HG03097 (cell line): ENCODE results near the gene DOCK1.

Experiments
- ATAC-seq: cut with Tn5 transposase; IDR thresholded peaks from one replicate; pipeline ENCODE4 v1.9.1; 2021; ENCODE audit not compliant: unreplicated experiment, low FRiP score

The DOCK1 gene

DNA sequence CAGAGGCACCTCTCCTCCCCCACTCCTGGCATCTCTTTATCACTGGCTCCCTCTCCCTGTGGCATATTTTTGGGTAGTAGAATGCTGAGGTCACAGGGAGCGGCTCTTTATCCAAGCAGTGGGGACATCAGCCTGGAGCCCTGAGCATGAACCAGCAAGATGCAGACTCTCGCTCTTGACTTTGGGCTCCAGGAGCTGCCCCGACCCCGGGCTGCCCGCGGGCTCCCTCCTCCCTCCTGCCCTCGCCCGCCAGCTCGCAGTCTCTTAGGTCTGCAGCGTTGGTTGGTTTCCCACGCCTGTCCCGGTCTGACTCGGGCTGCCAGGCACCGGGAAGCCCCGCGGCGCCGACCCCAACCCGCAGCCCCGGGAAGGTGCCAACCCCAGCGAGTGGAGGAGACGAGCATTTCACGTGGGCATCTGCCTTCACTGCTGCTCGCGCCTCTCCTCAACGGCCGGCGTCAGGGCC lies 289.8 kb downstream of the DOCK1 start:
- no peak for ATAC-seq

- no peak for ATAC-seq
Measured at GRCh38 chr10:127195571-127196281, 290.5 kb downstream of the DOCK1 start.

DNA sequence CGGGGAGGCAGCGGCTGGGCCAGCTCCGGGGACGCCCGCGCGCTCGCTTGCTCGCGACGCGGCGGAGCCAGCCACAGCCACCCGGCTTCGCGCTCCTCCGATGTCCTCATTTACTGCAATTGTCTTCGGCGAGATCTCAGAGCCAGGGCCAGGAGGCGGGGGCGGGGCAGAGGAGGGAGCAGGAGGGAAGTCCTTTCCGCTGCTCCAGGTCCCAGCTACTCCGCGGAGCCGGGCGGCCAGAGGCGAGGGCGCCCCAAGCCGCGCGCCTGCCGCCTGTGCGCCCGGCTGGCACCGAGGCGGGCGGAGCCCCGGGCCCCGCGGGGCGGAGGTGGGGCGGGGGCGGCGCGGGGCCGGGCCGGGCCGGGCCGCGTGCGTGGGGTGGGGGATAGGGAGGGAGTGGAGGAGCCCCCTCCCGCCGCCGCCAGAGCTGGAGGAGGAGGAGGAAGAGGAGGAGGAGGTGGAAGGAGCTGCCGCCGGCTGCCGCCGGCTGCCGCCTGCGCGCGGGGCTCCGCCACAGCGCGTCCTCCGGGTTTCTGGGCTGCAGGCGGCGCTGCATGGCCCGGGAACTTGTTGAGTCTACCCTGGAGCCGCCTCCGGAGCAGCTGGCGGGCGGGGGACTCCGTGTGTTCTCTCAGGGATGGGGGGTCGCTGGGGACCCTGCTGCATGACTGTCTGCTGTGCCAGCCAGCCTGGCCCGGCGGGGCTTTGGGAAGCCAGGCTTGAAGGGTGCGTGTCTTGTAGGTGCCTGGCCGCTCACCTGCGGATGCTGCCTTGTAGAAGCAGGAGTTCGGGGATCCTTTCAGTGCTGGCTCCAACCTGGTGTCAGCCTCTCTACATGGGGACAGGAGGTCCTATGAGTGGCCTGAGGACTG lies 291.3 kb downstream of the DOCK1 start, which contains the start of gene INSYN2A:
Gene INSYN2A (minus strand): TSS at position 310 of the 872 bp plus-strand sequence. CDS start 20,196 bp downstream, outside the sequence.
- ATAC-seq = no peak

GRCh38 chr10:127197154-127197432 lies 291.9 kb downstream of the DOCK1 start:
- ATAC-seq = no peak

DNA sequence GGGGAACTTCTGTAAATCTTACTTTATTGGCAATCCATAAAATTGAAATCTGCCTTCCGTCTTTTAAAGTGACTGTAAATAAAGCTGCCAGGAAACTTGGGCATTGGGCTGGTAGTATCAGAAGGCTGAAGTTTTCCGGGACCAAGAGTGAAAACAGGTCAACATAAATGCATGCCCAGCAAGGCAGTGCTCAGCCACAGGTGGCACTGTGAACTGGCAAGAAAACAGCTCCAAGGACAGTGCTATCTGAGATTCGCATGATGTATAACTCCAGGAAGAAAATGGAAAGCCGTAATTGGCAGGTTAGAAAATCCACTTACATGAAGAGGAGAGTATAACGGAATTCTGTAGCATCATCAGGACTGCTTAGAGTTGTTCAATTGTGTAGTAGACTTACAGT lies 293.1 kb downstream of the DOCK1 start:
- ATAC-seq = no peak

GRCh38 chr10:127198721-127199120 lies 293.5 kb downstream of the DOCK1 start:
- no peak for ATAC-seq

DNA sequence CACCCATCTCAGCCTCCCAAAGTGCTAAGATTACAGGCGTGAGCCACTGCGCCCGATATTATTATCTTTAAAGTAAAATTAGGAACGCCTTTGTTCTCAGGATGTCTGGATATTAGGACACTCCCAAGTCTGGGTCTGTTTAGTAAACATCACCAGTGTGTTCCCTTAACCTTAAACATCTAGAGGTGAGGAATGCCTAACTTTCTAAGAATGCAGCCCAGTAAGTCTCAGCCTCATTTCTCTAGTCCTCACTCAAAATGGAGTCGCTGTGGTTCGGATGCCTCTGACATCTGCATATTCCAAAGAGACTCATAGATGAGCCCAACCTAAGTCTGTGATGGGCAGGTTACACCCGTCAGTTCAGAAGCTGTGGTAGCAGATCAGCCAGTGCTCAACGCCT lies 295.4 kb downstream of the DOCK1 start:
- ATAC-seq = no peak

- no peak for ATAC-seq
Measured at GRCh38 chr10:127203067-127203466, 297.8 kb downstream of the DOCK1 start.

GRCh38 chr10:127207081-127207480 lies 301.9 kb downstream of the DOCK1 start:
- no peak for ATAC-seq

DNA sequence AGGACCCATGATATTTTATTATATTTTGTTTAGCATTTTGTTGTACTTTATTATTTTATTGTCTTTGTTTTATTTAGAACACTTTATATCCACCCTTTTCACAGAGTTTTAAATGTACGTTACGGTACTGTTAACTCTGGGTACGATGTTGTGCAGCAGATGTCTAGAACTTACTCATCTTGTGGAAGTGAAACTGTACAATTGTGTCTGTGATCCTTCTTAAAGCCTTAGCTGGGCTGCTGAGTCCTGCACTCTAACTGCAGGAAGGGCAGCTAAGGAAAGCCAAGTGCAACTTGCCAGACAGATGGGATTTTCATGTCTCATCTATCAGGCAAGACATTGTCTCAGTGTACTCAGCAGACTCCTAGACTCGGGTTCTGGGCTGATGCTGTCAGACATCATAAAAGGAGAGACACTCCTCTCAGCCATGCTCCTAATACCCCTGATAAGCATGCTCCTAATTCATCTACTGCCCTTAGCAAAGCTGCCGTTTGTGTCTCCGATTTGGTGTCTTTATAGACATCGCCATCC lies 305.8 kb downstream of the DOCK1 start:
- no peak for ATAC-seq

DNA sequence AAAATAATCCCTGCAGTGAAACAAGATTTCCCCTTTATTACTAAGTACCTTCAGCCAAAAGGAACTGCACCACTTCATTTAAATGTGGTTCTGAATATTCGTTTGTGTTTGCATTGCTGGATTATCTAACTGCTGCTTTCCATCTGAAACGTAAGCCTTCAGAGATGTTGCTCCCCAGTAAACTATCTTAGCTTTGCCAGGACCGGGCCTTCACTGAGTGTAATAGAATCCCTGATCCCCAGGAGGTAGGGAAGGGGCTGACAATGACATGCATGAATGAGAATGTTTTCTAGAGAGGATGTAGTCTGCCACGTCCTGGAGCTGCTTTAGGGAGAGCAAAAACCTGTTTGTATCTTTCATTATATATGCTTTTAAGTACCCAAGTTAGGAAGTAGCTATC lies 310.6 kb downstream of the DOCK1 start:
- ATAC-seq = no peak

GRCh38 chr10:127216274-127216673 lies 311.0 kb downstream of the DOCK1 start:
- no peak for ATAC-seq

DNA sequence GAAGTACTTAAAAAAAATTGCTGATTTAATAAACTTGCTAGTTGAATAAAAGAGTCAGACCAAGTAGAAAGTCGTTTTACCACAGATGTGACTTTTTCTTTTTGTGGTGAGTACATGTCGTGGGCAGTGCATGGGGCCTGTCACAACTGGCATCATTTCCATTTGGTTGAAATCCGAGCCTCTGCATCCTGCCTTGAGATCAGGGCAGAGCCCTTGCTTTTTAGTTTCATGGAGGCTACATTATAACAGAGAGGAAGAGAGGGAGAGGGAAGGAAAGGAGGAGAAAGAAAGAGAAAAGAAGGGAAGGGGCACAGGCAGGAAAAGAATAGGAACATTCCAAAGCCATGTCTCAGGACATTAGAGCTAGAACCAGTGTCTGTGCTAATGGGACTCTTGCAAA lies 311.6 kb downstream of the DOCK1 start:
- ATAC-seq = no peak

- no peak for ATAC-seq
Measured at GRCh38 chr10:127218658-127219057, 313.4 kb downstream of the DOCK1 start.

- no peak for ATAC-seq
Measured at GRCh38 chr10:127221281-127221680, 316.1 kb downstream of the DOCK1 start.

DNA sequence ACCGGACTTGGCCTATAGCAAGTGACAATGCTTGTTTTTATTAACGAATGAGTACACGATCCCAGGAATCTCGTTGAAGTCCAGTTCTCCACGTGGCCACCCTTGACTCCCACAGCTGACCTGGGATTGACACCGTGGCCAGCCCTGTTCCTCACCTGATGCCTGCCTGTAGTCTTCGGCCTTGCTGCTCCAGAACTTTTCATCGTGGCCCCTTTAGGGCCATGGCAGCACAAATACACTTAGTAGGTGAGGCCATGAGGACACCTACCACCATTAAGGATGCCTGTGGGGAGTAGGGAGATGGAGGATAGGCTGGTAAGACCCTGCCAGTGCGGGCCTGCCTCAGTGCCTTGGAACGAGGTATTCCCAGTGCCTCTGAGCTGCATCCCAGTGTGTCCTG lies 321.8 kb downstream of the DOCK1 start:
- no peak for ATAC-seq

GRCh38 chr10:127227663-127228062 lies 322.4 kb downstream of the DOCK1 start:
- ATAC-seq = no peak

DNA sequence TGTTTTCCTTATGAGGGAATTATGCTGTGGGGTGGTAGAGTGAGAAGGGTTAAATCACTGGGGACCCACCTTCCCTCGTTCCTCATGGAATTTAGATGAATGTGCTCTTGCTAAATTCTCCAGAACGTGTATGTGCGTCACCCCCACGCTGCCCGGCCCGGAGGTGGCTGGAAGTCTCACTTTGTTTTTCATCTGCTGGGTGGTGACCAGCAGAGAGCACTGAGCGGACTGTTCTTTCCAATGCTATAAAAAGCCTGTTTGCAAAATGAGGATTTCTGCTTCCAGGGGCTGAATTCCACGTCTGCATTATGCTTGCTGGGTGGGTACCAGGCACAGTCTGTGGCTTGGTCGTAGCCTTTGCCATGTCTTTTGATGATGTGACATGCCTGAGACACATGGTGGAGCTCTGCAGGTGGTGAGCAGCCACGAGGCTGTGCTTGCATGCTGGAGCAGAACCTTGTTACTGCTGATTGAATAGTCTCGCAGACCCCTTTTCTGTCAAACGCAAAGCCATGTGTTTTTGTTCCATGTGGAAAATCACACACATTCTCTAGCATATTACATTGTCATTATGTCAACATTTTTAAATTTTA lies 323.1 kb downstream of the DOCK1 start:
- no peak for ATAC-seq

DNA sequence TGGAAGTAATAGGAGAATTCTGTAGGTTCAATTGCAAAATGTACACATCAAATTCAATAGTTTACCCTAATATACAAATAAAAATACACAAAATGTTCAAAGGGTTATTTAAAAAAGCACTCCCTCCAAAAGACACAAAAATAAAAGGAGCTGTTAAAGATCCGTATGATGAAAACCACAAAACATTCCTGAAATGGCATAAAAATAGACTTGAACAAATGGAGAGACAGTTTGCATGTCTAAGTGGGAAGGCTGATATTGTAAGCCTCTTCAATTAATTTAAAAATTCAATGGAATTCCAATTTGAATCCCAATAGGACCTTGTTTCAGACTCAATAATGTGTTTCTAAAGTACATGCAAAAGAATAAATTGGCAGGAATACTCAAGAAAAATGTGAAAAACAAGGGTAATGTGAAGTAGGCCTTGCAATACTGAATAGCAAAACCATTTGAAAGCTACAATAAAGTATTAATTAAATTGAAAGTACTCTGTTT lies 329.1 kb downstream of the DOCK1 start:
- no peak for ATAC-seq

DNA sequence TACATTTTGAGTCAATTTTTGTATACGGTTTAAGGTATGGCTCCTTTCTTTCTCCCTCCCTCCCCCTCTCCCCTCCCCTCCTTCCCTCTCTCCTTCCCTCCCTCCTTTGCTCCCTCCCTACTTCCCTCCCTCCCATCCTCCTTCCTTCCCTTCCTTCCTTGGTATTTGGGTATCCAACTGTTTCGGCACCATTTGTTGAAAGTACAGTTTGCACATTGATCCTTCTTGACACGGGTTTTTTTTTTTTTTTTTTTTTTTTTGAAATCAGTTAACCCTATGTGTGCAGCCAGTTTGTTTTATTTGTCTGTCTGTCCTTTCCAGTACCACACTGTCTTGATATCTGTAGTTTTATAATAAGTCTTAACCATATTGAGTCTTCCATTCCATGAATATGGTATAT lies 331.0 kb downstream of the DOCK1 start:
- ATAC-seq = no peak

GRCh38 chr10:127242914-127243313 lies 337.7 kb downstream of the DOCK1 start:
- no peak for ATAC-seq
